Type B pancreatic cell (in vitro differentiated cells): ENCODE results near the gene SPRYD4. TPM values are rescaled to one million over a fixed set of nuclear protein-coding genes. Genes with fewer than 3 reads are reported as not detected.

Source experiments
- DNase-seq: peaks from one replicate; pipeline ENCODE4 v3.0.0; 2021; ENCODE audit warnings: mixed read lengths; ENCODE audit not compliant: unreplicated experiment; ENCODE audit errors: extremely low spot score
- H3K27ac Mint-ChIP-seq: 2 replicates; pipeline ENCODE4 v1.8.0; 2021; ENCODE audit warnings: mild to moderate bottlenecking, mixed read lengths
- H3K27me3 Mint-ChIP-seq: 2 replicates; pipeline ENCODE4 v1.8.0; 2021; ENCODE audit warnings: mixed read lengths
- H3K36me3 Mint-ChIP-seq: 2 replicates; pipeline ENCODE4 v1.8.0; 2021; ENCODE audit warnings: mixed read lengths
- H3K4me1 Mint-ChIP-seq: one replicate; pipeline ENCODE4 v1.8.0; 2021; ENCODE audit warnings: mixed read lengths; ENCODE audit not compliant: unreplicated experiment
- H3K4me3 Mint-ChIP-seq: 2 replicates; pipeline ENCODE4 v1.8.0; 2021; ENCODE audit warnings: mild to moderate bottlenecking, mixed read lengths
- H3K9me3 Mint-ChIP-seq: 2 replicates; pipeline ENCODE4 v1.8.0; 2021; ENCODE audit warnings: mixed read lengths
- total RNA-seq: library from RNA; stranded (reverse); gene quantifications from 2 replicates; pipeline ENCODE4 v1.2.1, GENCODE V29; 2021; ENCODE audit warnings: low replicate concordance
- TF ChIP-seq, protein P1 (sequence below): fragments of 200-600 bp; sonication (generic); conservative IDR thresholded peaks from 2 replicates; pipeline ENCODE4 v1.5.0; 2021; ENCODE audit warnings: antibody characterized with exemption, mild to moderate bottlenecking

Gene SPRYD4
- total RNA-seq, 1 donor from 2014 or later: 4.8 TPM

DNA sequence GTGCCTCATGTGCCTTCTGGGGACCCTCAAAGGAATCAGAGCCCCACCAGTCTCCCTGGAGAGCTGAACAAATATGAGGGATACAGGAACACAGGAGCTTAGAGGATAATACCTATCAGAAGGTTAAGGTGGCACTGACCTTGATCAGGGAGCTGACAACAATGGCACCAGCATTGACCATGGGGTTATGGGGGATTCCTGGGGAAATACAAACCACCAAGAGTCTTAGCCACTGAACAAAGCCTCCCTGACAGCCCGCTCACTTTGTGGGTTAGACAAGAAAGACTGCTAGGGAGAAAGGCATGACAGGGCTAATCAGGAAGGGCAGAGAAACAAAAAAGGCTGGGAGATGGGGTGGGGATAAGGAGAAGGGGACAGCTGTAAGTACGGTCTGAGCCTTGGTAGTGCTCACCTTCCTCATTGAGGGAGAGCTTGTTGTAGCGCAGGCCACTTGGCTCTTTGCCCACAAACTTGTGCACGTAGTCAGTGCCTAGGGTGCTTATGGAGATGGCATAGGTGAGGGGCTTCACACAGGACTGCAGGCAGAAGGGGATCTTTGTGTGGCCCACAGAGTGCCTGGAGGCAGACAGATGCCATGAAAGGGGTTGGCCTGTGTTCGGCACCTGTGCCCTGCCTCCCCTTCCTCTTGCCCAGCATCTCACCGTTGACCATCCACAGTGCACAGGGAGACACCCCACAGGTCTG is 9.3 kb downstream of the SPRYD4 start:
- DNase-seq: no peak
- Mint-ChIP-seq H3K27ac (no peak overlapping the region), H3K4me1 (no peaks in the 10 kb centered on the region), H3K36me3 (no peaks in the 10 kb centered on the region), H3K9me3 (no peaks in the 10 kb centered on the region), H3K4me3 (no peak overlapping the region), H3K27me3 (no peaks in the 10 kb centered on the region)
- TF ChIP-seq, protein P1, sequence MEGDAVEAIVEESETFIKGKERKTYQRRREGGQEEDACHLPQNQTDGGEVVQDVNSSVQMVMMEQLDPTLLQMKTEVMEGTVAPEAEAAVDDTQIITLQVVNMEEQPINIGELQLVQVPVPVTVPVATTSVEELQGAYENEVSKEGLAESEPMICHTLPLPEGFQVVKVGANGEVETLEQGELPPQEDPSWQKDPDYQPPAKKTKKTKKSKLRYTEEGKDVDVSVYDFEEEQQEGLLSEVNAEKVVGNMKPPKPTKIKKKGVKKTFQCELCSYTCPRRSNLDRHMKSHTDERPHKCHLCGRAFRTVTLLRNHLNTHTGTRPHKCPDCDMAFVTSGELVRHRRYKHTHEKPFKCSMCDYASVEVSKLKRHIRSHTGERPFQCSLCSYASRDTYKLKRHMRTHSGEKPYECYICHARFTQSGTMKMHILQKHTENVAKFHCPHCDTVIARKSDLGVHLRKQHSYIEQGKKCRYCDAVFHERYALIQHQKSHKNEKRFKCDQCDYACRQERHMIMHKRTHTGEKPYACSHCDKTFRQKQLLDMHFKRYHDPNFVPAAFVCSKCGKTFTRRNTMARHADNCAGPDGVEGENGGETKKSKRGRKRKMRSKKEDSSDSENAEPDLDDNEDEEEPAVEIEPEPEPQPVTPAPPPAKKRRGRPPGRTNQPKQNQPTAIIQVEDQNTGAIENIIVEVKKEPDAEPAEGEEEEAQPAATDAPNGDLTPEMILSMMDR: no peak

DNA sequence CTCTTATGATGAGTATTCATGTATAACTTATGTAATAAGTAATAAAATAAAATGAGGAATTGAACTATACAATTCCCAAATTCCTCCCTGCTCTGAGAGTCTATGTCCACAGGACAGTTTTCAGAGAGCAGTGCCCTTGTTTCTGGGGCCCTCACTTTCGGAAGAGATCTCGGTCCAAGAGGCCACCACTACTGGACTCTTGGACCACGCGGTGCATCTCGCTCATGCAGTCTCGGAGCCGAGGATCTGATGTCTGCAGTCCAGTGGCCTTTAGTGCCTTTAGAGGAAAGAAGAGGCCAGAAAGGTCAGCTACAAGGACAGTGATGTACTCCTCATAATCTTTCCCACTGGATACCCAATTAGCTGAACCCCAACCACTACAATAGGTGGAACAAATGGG is 11.2 kb downstream of the SPRYD4 start:
- TF ChIP-seq, protein P1: no peak
- Mint-ChIP-seq H3K27me3 (peaks cover 3% of the 10 kb centered on the region), H3K27ac (no peak overlapping the region), H3K4me1 (no peaks in the 10 kb centered on the region), H3K4me3 (no peak overlapping the region), H3K9me3 (no peaks in the 10 kb centered on the region), H3K36me3 (no peaks in the 10 kb centered on the region)
- no peak for DNase-seq

DNA sequence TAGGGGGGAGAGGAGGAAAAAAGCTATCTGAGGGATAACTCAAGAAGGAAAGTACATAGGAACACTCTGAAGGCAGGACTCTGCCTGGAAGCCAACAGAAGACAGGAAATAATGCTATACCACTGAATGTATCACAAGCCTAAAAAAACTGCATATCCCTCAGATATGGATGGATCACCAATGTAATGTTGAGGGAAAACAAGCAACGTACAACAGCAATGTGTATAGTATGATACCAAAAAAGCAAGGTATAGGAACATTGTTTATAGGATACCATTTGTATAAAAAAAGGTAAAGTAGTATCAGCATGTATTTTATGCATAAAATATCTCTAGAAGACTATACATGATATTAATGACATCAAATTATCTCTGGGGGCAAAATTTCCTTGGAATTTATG is 16.2 kb downstream of the SPRYD4 start:
- Mint-ChIP-seq H3K27me3 (peaks cover 39% of the 10 kb centered on the region), H3K27ac (no peak overlapping the region), H3K36me3 (peaks cover 4% of the 10 kb centered on the region), H3K4me3 (no peak overlapping the region), H3K4me1 (peaks cover 10% of the 10 kb centered on the region), H3K9me3 (peaks cover 5% of the 10 kb centered on the region)
- TF ChIP-seq, protein P1: no peak
- no peak for DNase-seq

DNA sequence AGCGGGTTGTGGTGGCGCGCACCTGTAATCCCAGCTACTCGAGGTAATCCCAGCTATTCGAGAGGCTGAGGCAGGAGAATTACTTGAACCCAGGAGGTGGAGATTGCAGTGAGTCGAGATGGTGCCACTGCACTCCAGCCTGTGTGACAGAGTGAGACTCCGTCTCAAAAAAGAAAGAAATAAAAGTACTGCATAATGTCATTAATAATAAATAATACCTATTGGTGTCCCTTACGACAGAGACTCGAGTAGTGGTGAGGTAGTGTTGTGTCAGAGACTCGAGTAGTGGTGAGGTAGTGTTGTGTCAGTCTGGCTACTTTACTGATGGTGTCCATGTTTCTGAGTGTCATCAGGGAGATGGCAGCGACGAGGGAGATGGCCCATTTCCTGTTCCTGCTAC is 18.3 kb downstream of the SPRYD4 start:
- peaks cover 10% of the 10 kb centered on the region for H3K4me1 Mint-ChIP-seq
- peaks cover 4% of the 10 kb centered on the region for H3K36me3 Mint-ChIP-seq
- peaks cover 5% of the 10 kb centered on the region for H3K9me3 Mint-ChIP-seq
- no peak overlapping the region for H3K27ac Mint-ChIP-seq
- H3K4me3 Mint-ChIP-seq: peak overlapping the region; percentile 93
- H3K27me3 Mint-ChIP-seq: peaks cover 59% of the 10 kb centered on the region
- DNase-seq: no peak
- TF ChIP-seq, protein P1: no peak

DNA sequence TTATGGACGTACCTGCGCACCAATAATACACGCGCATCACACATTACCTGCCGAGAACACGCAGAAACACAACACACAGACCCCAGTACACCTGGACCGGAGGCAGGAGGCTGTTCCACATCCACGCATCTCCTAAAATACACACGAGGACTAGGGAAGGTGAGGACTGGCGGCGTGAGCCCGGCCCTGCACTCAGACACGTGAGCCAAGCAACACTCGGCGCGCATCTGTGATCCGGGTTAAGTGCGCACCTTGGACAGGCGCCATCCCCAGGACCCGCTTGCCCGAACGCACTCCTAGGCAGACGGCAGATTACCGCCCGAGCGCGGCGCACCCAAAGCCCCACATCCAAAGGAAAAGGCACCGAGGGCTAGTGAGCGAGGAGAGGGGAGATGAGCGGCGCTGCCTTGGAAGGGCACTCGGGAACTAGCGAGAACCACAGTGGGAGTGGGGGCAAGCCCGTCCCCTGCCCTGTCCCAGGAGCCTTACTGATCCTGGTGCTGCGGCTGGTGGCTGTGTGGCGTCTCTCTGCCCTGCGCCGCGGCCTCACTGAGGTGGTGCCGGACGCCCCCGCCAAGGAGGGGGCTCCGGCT is 19.2 kb downstream of the SPRYD4 start:
- H3K4me1 Mint-ChIP-seq: peaks cover 10% of the 10 kb centered on the region
- peak overlapping the region; percentile 93 for H3K4me3 Mint-ChIP-seq
- no peak for DNase-seq
- TF ChIP-seq, protein P1: no peak
- H3K27ac Mint-ChIP-seq: peak overlapping the region; percentile 81
- H3K27me3 Mint-ChIP-seq: peaks cover 63% of the 10 kb centered on the region
- peaks cover 4% of the 10 kb centered on the region for H3K36me3 Mint-ChIP-seq
- peaks cover 5% of the 10 kb centered on the region for H3K9me3 Mint-ChIP-seq
